ENCODE results near the gene SERPINH1.

SERPINH1 gene

DNA sequence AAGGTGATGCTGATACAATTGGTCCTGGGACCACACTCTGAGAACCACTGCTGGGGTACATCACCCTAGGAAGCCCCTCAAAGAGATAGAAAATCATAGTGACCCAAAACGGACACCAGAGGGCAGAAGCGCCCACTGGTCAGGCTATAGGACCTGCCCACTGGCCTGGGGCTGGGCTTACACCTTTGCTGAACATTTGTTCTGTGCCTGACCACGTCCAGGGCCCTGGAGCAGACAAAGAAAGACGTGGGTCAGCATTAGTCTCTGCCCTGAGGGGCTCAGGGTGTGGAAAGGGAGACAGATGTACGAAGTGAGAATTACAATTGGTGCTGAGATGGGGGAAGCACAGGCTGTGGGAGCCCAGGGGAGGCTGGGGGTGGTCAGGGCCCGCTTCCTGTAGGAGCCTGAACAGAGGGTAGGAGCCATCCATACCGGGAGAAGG is 14.4 kb upstream of the SERPINH1 start:
- Histone ChIP-seq H3K4me3 (ENCODE audit: low read depth in 1 of 2, low read length in 1 of 2) (no peak overlapping the region), H3K4me1 (ENCODE audit: control insufficient read depth in 1 of 2, insufficient read depth in 1 of 2, low read depth in 1 of 2, low read length in 1 of 2) (no peaks in the 10 kb centered on the region), H3K9me3 (no peaks in the 10 kb centered on the region), H3K27me3 (no peaks in the 10 kb centered on the region), H3K36me3 (no peaks in the 10 kb centered on the region), H3K27ac (no peak overlapping the region)
- TF ChIP-seq, protein P1, sequence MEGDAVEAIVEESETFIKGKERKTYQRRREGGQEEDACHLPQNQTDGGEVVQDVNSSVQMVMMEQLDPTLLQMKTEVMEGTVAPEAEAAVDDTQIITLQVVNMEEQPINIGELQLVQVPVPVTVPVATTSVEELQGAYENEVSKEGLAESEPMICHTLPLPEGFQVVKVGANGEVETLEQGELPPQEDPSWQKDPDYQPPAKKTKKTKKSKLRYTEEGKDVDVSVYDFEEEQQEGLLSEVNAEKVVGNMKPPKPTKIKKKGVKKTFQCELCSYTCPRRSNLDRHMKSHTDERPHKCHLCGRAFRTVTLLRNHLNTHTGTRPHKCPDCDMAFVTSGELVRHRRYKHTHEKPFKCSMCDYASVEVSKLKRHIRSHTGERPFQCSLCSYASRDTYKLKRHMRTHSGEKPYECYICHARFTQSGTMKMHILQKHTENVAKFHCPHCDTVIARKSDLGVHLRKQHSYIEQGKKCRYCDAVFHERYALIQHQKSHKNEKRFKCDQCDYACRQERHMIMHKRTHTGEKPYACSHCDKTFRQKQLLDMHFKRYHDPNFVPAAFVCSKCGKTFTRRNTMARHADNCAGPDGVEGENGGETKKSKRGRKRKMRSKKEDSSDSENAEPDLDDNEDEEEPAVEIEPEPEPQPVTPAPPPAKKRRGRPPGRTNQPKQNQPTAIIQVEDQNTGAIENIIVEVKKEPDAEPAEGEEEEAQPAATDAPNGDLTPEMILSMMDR (IDR thresholded peaks at IDR 0.05): no peak

DNA sequence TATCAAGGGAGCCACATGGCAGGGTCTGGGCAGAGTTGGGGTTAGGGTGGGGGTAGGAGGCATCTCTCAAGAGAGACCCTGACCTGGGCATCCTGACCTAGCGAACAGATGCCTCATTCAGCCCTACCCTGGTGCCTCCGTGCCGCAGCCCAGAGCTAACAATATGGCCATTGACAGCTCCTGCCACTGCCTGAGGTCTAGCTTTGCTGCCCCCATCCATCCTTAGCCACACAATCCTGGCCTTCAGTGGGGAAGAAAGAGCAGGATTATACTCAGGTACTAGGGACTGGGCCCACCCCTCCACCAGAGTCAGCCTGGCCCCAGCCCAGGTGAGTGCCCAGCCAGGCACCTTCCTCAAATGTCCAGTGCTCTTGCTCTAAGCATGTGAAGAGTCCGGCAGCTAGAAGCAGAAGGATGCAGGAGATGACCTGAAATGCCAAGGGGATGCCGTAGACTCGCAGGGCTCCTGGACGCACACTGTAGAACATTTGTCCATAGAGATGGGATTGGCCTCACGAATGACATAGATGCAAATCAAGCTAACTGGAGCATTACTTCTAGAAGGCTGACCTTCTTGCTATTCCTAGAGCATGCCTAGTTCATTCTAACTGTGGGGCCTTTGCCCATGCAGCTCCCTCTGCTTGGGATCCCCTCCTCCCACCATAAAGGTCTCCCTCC is 13.3 kb upstream of the SERPINH1 start:
- Histone ChIP-seq H3K9me3 (no peaks in the 10 kb centered on the region), H3K4me1 (ENCODE audit: control insufficient read depth in 1 of 2, insufficient read depth in 1 of 2, low read depth in 1 of 2, low read length in 1 of 2) (no peaks in the 10 kb centered on the region), H3K27ac (no peak overlapping the region), H3K36me3 (no peaks in the 10 kb centered on the region), H3K27me3 (no peaks in the 10 kb centered on the region), H3K4me3 (ENCODE audit: low read depth in 1 of 2, low read length in 1 of 2) (no peak overlapping the region)
- TF ChIP-seq, protein P1 (IDR thresholded peaks at IDR 0.05): no peak

DNA sequence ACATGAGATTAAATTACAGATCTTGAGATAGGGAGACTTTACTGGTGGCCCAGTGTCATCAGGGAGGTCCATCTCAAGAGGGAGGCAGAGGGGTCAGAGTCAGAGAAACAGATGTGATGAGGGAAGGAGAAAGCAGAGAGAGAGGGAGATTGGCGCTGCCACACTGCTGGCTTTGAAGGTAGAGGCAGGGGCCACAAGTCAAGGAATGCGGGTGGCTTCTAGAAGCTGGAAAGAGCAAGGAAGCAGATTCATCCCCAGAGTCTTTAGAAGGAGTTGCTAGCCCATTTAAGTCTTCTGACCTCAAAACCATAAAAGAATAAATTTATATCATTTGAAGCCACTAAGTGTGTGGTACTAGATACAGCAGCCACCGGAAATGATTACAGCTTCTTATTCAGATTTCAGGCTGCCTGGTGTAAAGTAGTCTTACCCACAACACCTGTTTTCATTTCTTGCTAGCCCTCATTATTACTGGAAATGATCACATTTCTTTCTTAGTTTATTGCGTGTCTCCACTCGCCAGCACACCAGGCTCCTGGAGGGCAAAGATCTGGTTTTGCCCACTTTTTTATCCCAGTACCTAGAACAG is 12.6 kb upstream of the SERPINH1 start:
- no peaks in the 10 kb centered on the region for H3K27me3 ChIP-seq
- H3K27ac ChIP-seq: no peak overlapping the region
- H3K4me3 ChIP-seq (ENCODE audit: low read depth in 1 of 2, low read length in 1 of 2): no peak overlapping the region
- no peaks in the 10 kb centered on the region for H3K4me1 ChIP-seq (ENCODE audit: control insufficient read depth in 1 of 2, insufficient read depth in 1 of 2, low read depth in 1 of 2, low read length in 1 of 2)
- TF ChIP-seq, protein P1 (IDR thresholded peaks at IDR 0.05): no peak
- H3K36me3 ChIP-seq: no peaks in the 10 kb centered on the region
- no peaks in the 10 kb centered on the region for H3K9me3 ChIP-seq

DNA sequence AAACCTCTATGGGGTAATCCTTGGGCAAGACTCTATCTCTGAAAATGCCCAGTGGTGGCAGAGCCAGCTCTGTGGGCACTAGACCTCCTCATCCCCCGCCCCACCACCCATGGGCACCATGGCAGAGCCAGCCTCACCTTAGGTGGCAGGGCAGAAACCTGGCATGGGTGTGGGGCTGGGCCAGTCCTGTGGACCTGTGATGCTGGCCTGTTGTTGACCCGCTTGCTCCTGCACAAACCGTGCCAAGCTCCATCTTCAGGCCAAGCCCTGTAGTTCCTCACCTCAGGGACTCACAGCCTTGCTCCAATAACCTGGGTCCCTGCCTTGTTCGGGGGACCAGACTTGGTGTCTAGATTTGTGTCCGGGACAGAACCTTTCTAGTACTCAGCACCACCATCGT is 8.9 kb upstream of the SERPINH1 start:
- Histone ChIP-seq H3K27ac (no peak overlapping the region), H3K4me3 (ENCODE audit: low read depth in 1 of 2, low read length in 1 of 2) (no peak overlapping the region), H3K9me3 (no peaks in the 10 kb centered on the region), H3K4me1 (ENCODE audit: control insufficient read depth in 1 of 2, insufficient read depth in 1 of 2, low read depth in 1 of 2, low read length in 1 of 2) (no peaks in the 10 kb centered on the region), H3K36me3 (no peaks in the 10 kb centered on the region), H3K27me3 (no peaks in the 10 kb centered on the region)
- TF ChIP-seq, protein P1 (IDR thresholded peaks at IDR 0.05): no peak

DNA sequence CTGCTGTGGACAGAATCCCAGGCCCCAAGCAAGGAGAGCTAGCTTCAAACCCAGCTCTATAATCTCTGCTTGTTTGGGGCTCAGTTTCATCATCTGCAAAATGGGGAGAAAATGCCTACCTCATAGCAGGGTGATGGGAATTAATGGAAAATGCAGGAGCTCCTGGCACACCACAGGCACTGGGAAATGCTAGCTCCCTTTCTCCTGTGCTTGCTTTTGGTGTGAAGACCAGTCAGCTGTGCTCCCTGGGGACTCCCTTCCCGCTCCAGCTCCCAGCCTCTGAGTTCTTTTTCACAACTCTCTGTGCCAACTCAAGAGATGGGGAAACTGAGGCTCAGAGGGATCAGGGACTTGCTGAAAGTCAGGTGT is 8.2 kb upstream of the SERPINH1 start:
- TF ChIP-seq, protein P1 (IDR thresholded peaks at IDR 0.05): no peak
- Histone ChIP-seq H3K4me3 (ENCODE audit: low read depth in 1 of 2, low read length in 1 of 2) (no peak overlapping the region), H3K27ac (no peak overlapping the region), H3K4me1 (ENCODE audit: control insufficient read depth in 1 of 2, insufficient read depth in 1 of 2, low read depth in 1 of 2, low read length in 1 of 2) (no peaks in the 10 kb centered on the region), H3K36me3 (no peaks in the 10 kb centered on the region), H3K27me3 (no peaks in the 10 kb centered on the region), H3K9me3 (no peaks in the 10 kb centered on the region)
